Karpas-422 (cell line): ENCODE measurements around the gene PCARE. TPM values are rescaled to one million over a fixed set of nuclear protein-coding genes. Genes with fewer than 3 reads are reported as not detected.

ENCODE experiments used
- DNase-seq: peaks from one replicate; pipeline ENCODE4 v3.0.0-alpha.2; 2015
- H2AFZ ChIP-seq: fragments of 200-600 bp; sonication (generic); 2 replicates; pipeline ENCODE4 v1.6.1; 2014; ENCODE audit warnings: antibody characterized with exemption, low read length, mixed read lengths
- H3K27ac ChIP-seq: fragments of 200-600 bp; sonication (generic); 2 replicates; pipeline ENCODE4 v1.5.1; 2014; ENCODE audit warnings: mild to moderate bottlenecking, low read length, moderate library complexity
- H3K27me3 ChIP-seq: fragments of 200-600 bp; sonication (generic); 2 replicates; pipeline ENCODE4 v1.6.1; 2014; ENCODE audit warnings: low read length, mixed read lengths
- H3K36me3 ChIP-seq: fragments of 200-600 bp; sonication (generic); 2 replicates; pipeline ENCODE4 v1.6.1; 2014; ENCODE audit warnings: low read length, mixed read lengths; ENCODE audit not compliant: insufficient read depth
- H3K4me1 ChIP-seq: fragments of 200-600 bp; sonication (generic); 2 replicates; pipeline ENCODE4 v1.6.1; 2014; ENCODE audit warnings: mild to moderate bottlenecking, low read length, mixed read lengths
- H3K4me2 ChIP-seq: fragments of 200-600 bp; sonication (generic); 2 replicates; pipeline ENCODE4 v1.6.1; 2014; ENCODE audit warnings: low read length, low read depth, mild to moderate bottlenecking; ENCODE audit not compliant: poor library complexity, severe bottlenecking
- H3K4me3 ChIP-seq: fragments of 200-600 bp; sonication (generic); 2 replicates; pipeline ENCODE4 v1.5.1; 2014; ENCODE audit warnings: mild to moderate bottlenecking, antibody characterized with exemption, low read length, mixed read lengths
- H3K79me2 ChIP-seq: fragments of 200-600 bp; sonication (generic); 2 replicates; pipeline ENCODE4 v1.6.1; 2014; ENCODE audit warnings: mild to moderate bottlenecking, low read length, mixed read lengths
- H3K9ac ChIP-seq: fragments of 200-600 bp; sonication (generic); 2 replicates; pipeline ENCODE4 v1.6.0; 2014; ENCODE audit warnings: low read length
- H3K9me2 ChIP-seq: fragments of 200-600 bp; sonication (generic), shearing (Covaris generic); replicated peaks from 2 replicates; pipeline ENCODE4 v1.6.0; 2014; ENCODE audit warnings: mild to moderate bottlenecking, low read length, moderate library complexity; ENCODE audit not compliant: insufficient read depth
- H3K9me3 ChIP-seq: fragments of 300-700, 200-600 bp; sonication (generic); 2 replicates; pipeline ENCODE4 v1.6.1; 2014; ENCODE audit warnings: low read length, mixed read lengths
- H4K20me1 ChIP-seq: fragments of 200-600 bp; sonication (generic); 2 replicates; pipeline ENCODE4 v1.6.1; 2014; ENCODE audit warnings: mild to moderate bottlenecking, antibody characterized with exemption, low read length, low read depth; ENCODE audit not compliant: insufficient read depth
- total RNA-seq: library from RNA; depleted of rRNA; stranded (reverse); fragments of >200 nt; shearing (Covaris generic); gene quantifications from 2 replicates; pipeline ENCODE4 v1.2.3, GENCODE V29; 2014; ENCODE audit warnings: low replicate concordance; rRNA removed

The PCARE gene
- total RNA-seq, 1 experiment from 2014 or later: not detected

DNA sequence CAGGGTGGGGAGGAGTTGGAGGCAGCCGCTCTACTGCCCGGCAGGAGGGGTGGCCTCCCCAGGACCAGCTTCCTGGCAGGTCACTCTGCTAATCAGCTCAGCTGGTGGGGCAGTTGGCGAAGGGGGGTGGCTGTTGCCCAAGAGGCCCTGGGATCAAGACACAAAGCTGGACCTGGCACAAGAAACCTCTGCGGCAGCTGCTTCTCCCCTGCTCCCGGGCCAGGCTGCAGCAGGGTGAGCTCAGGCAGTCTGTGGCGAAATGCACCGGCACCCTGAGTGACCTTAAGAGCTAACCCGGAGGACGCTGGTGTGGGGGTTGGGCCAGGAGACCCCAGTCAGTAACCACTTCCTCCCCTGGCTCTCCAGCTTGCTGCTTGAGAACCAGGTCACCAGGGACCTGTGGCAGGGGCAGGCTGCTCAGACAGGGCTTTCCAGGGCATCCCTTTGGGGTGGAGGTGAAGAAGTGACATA lies 62.1 kb downstream of the PCARE start:
- Histone ChIP-seq H3K9ac (no peak overlapping the region), H3K79me2 (no peaks in the 10 kb centered on the region), H3K9me3 (no peaks in the 10 kb centered on the region), H3K27ac (no peak overlapping the region), H3K4me2 (no peak overlapping the region), H4K20me1 (no peaks in the 10 kb centered on the region), H3K27me3 (no peaks in the 10 kb centered on the region), H2AFZ (no peak overlapping the region), H3K4me3 (no peak overlapping the region), H3K36me3 (no peaks in the 10 kb centered on the region), H3K9me2 (no peaks in the 10 kb centered on the region), H3K4me1 (no peaks in the 10 kb centered on the region)
- no peak for DNase-seq

Other genes with a start within 250 kb of the PCARE start
- 14.8 and 23.1 TPM in 2 replicates for gene TRMT61B, start 204.2 kb downstream of the PCARE start, total RNA-seq
- gene WDR43, start 179.9 kb downstream of the PCARE start, total RNA-seq: 65.3 and 77.0 TPM in 2 replicates
- gene TOGARAM2, start 93.2 kb downstream of the PCARE start, total RNA-seq: not detected in 2 replicates
- gene CLIP4, start 40.9 kb upstream of the PCARE start, total RNA-seq: not detected in 2 replicates